Urinary bladder (tissue), 4 donors: Measurements from ENCODE around the gene IFITM10. TPM values are rescaled to one million over a fixed set of nuclear protein-coding genes. Genes with fewer than 3 reads are reported as not detected.
A peak's percentile ranks its signal among the peaks of the same experiment; 100 is the strongest.

Experiments
- DNase-seq: peaks from one replicate; pipeline ENCODE4 v3.0.0-alpha.2; 2015; ENCODE audit errors: extremely low spot score
- H3K27ac ChIP-seq: one replicate; pipeline ENCODE4 v1.5.1; 2013; ENCODE audit warnings: low read depth, mild to moderate bottlenecking, moderate library complexity
- H3K36me3 ChIP-seq: one replicate; pipeline ENCODE4 v1.6.1; 2013; ENCODE audit warnings: mild to moderate bottlenecking, moderate library complexity; ENCODE audit not compliant: insufficient read depth
- H3K4me1 ChIP-seq: one replicate; pipeline ENCODE4 v1.6.1; 2013; ENCODE audit warnings: mild to moderate bottlenecking, moderate library complexity; ENCODE audit not compliant: insufficient read depth
- H3K4me3 ChIP-seq: one replicate; pipeline ENCODE4 v1.5.1; 2013; ENCODE audit warnings: low read depth, low read length
- WGBS: extraction: QIAGEN DNeasy Blood & Tissue Kit; methylation state at CpG from one replicate; pipeline ENCODE4 v1.1.7; 2013; 5-methylcytosine and 5-hydroxymethylcytosine counted together
- polyA plus RNA-seq: library from polyadenylated mRNA; stranded (reverse); fragments of 200-250 nt; gene quantifications from one replicate; pipeline ENCODE4 v1.2.3, GENCODE V29; 2013
- total RNA-seq: library from RNA; depleted of rRNA; stranded (reverse); fragments of >200 nt; gene quantifications from one replicate; pipeline ENCODE4 v1.2.3, GENCODE V29; 2014
- donor health status: healthy with polysubstance abuse.
- donor health status: healthy.

IFITM10 gene
- total RNA-seq (1.0 TPM), polyA plus RNA-seq (1.9 TPM)

DNA sequence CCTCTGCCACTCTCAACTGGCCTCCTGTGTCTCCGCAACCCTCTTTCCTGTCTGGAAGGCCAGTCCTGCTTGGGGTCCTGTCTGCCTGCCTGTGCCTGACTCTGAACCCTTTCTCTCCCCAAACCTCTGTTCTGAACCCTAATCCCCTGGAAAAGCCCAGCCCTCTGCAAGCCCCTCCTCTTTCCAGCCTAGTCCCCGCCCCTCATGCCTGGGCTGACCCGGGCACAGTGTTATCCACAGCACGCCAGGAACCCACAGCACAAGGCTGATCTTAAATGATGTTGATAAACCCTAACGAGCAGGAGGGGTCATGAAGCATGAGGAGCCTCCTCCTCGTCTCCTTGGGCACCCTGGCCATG is at the start of gene IFITM10:
IFITM10 (minus strand) TSS at position 115 of the 359 bp plus-strand sequence. CDS start 153 bp downstream, outside the sequence.
- DNase-seq = no peak
- H3K4me3 ChIP-seq = peak within 1 kb of the TSS; percentile 31
- WGBS = 32% methylated on average over 6 of the region's 6 CpGs
- no peaks in the 10 kb centered on the region for H3K4me1 ChIP-seq
- no peak within 1 kb of the TSS for H3K27ac ChIP-seq
- H3K36me3 ChIP-seq = peaks cover 4% of the 10 kb centered on the region

DNA sequence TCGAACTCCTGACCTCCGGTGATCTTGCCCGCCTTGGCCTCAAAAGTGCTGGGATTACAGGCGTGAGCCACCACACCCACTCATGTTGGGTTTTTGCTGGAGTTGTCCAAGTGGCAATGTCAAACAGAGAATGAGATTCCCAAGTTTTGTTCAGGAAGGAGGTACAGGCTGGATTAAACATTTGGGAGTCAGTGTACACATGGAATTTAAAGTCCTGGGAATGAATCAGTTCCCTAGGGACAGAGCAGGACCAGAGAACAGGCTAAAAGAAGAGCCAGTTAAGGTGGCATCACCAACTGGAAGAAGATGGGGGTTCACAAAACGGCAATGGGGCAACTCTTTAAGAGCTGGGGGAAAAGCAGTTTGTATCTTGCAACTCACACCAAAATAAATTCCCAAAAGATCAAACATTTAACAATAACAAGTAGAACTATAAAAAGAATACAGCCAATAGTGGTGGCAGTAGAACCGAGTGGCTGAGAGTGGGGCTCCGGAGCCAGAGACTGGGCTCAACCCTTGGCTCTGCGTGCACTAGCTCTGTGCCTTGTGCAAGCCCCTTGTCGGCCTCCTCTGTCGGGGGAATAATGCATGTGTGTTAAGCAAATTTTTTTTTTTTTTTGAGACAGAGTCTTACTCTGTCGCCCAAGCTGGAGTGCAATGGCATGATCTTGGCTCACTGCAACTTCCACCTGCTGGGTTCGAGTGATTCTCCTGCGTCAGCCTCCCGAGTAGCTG is 47.2 kb upstream of the IFITM10 start:
- H3K36me3 ChIP-seq = no peaks in the 10 kb centered on the region
- H3K4me1 ChIP-seq = no peaks in the 10 kb centered on the region
- H3K27ac ChIP-seq = no peak overlapping the region
- WGBS = 82% methylated on average over 14 of the region's 14 CpGs
- no peak overlapping the region for H3K4me3 ChIP-seq
- DNase-seq = no peak

- Histone ChIP-seq H3K27ac (no peak overlapping the region), H3K4me1 (no peaks in the 10 kb centered on the region), H3K4me3 (no peak overlapping the region), H3K36me3 (no peaks in the 10 kb centered on the region)
- peak; percentile 60 for DNase-seq
- 66% methylated on average over 12 of the region's 12 CpGs for WGBS
These were observed 46.1 kb upstream of the IFITM10 start for GRCh38 chr11:1796413-1797011.

DNA sequence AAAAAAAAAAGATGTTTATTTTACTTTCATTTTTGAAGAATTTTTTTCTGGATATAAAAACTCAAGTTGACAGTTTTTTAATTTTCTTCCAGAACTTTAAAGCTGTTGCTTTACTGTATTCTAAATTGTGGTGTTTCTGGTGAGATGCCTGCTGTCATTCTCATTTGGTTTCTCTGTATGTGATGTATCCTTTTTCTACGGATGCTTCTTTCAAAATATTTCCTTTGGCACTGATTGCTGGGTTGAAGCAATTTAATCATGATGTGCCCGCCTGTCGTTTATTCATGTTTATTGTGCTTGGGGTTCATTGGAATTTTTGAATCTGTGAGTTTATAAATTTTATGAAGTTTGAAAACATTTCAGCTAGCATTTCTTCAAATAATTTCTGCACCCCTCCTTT is 42.7 kb upstream of the IFITM10 start:
- Histone ChIP-seq H3K4me1 (no peaks in the 10 kb centered on the region), H3K36me3 (no peaks in the 10 kb centered on the region), H3K27ac (no peak overlapping the region), H3K4me3 (no peak overlapping the region)
- DNase-seq = no peak
- WGBS = 47% methylated on average over 3 of the region's 3 CpGs

DNA sequence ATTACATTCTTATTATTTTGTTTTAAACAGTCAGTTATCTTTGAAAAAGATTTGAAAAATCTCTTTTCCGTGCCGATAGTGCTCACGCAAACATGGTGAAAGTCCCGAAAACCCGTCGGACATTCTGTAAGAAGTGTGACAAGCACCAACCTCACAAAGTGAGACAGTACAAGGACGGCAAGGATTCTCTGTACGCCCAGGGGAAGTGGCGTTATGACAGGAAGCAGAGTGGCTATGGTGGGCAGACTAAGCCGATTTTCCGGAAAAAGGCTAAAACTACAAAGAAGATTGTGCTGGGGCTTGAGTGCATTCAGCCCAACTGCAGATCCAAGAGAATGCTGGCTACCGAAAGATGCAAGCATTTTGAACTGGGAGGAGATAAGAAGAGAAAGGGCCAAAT is 42.1 kb upstream of the IFITM10 start:
- Histone ChIP-seq H3K4me3 (no peak overlapping the region), H3K4me1 (no peaks in the 10 kb centered on the region), H3K27ac (no peak overlapping the region), H3K36me3 (no peaks in the 10 kb centered on the region)
- DNase-seq = no peak
- WGBS = 71% methylated on average over 12 of the region's 12 CpGs

- no peak overlapping the region for H3K27ac ChIP-seq
- WGBS = 87% methylated on average over 6 of the region's 6 CpGs
- no peak for DNase-seq
- H3K4me3 ChIP-seq = no peak overlapping the region
- no peaks in the 10 kb centered on the region for H3K36me3 ChIP-seq
- no peaks in the 10 kb centered on the region for H3K4me1 ChIP-seq
These were observed 41.5 kb upstream of the IFITM10 start for GRCh38 chr11:1791912-1792311.

DNA sequence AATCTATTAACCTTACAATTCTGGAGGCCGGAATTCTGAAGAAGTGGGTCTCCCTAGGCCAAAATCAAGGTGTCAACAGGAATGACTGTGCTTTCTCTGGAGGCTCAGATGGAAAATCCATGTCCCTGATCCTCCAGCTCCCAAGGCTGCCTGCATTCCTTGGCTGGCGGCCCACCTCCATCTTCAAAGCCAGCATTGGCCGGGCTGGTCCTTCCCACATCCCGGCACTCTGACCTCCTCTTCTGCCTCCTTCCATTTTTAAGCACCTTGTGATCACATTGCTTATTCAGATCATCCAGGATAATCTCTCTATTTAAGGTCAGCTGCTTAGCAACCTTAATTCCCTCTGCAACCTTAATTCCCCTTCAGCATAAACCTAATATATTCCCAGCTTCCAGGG is 36.1 kb upstream of the IFITM10 start:
- 85% methylated on average over 4 of the region's 4 CpGs for WGBS
- Histone ChIP-seq H3K4me1 (no peaks in the 10 kb centered on the region), H3K4me3 (no peak overlapping the region), H3K36me3 (no peaks in the 10 kb centered on the region), H3K27ac (no peak overlapping the region)
- DNase-seq = no peak

- no peak overlapping the region for H3K4me3 ChIP-seq
- H3K36me3 ChIP-seq = no peaks in the 10 kb centered on the region
- WGBS = 79% methylated on average over 21 of the region's 21 CpGs
- no peak overlapping the region for H3K27ac ChIP-seq
- DNase-seq = no peak
- H3K4me1 ChIP-seq = no peaks in the 10 kb centered on the region
These were observed 35.5 kb upstream of the IFITM10 start for GRCh38 chr11:1785749-1786413.

GRCh38 chr11:1784761-1785650 is 34.6 kb upstream of the IFITM10 start:
- H3K36me3 ChIP-seq = no peaks in the 10 kb centered on the region
- WGBS = 85% methylated on average over 23 of the region's 23 CpGs

DNA sequence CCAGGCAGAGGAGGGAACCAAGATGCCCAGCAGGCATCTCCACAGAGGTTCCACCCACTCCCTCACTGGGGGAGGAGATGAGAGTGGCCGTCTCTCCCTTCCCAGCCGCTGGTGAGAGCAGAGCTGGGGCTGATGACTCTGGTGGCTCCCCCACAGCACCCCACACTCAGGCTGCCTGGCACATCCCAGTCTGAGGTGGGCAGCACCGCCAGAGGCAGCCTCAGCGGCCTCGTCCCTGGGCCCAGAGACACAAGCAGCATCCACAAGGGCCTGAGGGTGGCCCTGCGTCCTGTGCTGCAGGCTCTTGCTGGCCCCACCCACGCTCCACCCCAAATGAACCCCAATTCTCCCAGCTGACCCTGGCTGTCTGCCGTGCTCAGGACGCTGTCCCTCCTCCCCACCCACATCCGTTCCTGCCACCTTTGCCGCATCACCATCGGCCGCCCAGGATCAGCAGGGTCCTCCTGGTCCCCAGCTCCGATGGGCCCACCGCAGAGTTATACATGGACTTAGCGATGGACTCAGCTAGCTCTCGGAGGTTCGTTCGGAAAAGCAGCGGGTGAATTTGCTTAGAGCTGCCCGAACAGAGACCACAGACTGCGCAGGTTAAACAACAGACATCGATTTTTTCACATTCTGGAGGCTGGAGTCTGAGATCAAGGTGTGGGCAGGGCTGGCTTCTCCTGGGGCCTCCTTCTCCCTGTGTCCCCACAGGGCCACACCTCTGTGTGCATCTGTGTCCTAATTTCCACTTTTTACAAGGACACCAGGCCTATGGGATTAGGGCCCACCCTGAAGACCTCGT is 33.5 kb upstream of the IFITM10 start:
- Histone ChIP-seq H3K4me3 (no peak overlapping the region), H3K27ac (no peak overlapping the region)
- WGBS = 85% methylated on average over 24 of the region's 24 CpGs

More at GRCh38 chr11:1784761-1785650, 34.6 kb upstream of the IFITM10 start:
- no peak for DNase-seq
- Histone ChIP-seq H3K4me3 (no peak overlapping the region), H3K4me1 (no peaks in the 10 kb centered on the region), H3K27ac (no peak overlapping the region)

DNA sequence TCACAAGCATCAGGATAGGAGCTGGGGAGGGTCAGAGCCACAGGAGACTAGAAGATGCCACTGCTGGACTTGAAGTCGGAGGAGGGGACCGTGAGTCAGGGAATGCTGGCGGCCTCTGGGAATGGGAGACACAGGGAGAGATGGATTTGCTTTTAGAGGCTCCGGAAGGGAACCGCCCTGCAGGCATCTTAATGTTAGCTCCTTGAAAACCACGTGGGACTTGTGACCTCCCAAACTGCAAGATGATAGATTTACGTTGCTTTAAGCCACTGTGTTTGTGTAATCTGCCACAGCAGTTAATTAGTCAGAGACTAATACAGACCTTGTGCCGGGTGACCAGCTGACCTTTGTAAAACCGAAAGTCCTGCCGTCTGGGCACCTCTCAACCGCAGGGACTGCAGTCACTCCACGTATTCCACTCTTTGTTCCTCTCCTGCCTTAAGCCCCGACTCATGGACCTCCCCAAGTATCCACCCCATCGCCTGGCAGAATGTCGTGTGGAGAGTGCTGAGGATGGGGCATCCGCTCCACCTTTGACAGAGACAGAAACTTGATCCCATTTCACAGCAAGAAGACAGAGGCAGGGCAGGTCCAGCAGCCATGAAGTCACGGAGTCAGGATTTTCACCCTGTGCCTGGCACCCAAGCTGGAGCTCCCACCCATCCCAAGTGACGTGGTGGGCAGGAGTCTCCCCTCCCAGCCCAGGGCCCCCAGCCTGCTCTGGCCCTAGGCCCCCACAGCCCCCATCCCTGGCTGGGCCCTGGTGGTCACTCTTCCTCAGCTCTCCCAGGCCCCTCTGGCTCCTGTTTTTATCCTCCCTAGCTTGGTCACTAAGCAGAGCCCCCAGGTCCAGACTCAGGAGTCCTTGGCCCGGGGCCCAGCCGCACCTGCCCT is 32.7 kb upstream of the IFITM10 start:
- DNase-seq = no peak
- WGBS = 61% methylated on average over 20 of the region's 20 CpGs
- Histone ChIP-seq H3K27ac (no peak overlapping the region), H3K4me3 (no peak overlapping the region), H3K4me1 (no peaks in the 10 kb centered on the region), H3K36me3 (no peaks in the 10 kb centered on the region)

More for the DNA sequence above, 33.5 kb upstream of the IFITM10 start:
- Histone ChIP-seq H3K4me1 (no peaks in the 10 kb centered on the region), H3K36me3 (no peaks in the 10 kb centered on the region)
- DNase-seq = no peak

DNA sequence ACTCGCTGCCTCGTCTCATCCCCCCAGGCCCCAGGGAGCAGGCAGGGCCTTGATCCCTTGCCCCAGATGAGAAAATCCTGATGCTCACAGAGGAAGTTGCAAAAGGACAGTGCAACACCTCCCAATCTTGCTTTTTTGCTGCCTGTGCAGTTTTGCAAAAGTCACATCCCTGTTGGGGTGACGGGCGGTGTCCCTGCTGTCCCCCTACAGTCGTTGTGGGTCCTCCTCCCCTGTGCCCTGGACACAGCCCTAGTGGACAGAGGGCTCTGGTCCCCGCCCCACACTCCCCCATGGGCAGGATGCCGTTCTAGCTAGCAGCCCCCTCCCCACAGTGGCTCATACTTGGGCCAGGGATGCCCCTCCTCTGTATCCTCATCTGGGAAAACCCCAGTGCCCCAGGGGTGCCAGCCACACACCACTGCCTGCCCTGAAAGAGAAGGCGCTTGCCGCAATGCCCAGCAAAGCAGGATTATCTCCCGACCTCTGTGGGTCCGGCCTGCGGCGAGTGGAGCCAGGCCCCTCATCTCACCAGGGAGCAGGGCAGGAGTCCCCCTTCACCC is 31.7 kb upstream of the IFITM10 start:
- no peak overlapping the region for H3K4me3 ChIP-seq
- DNase-seq = no peak
- H3K36me3 ChIP-seq = no peaks in the 10 kb centered on the region
- 83% methylated on average over 13 of the region's 13 CpGs for WGBS
- no peaks in the 10 kb centered on the region for H3K4me1 ChIP-seq
- H3K27ac ChIP-seq = no peak overlapping the region
